HepG2 (cell line): Measurements from ENCODE around the gene XRCC1. TPM values are rescaled to one million over a fixed set of nuclear protein-coding genes. Genes with fewer than 3 reads are reported as not detected.

Source experiments
- ATM ChIP-seq: fragments of 450-650 bp; IDR thresholded peaks from 2 replicates; pipeline ENCODE4 v1.7.1; 2017; ENCODE audit warnings: mild to moderate bottlenecking, borderline replicate concordance
- CBX1 ChIP-seq: IDR thresholded peaks from one replicate; pipeline ENCODE4 v1.6.1; 2016; ENCODE audit warnings: antibody characterized with exemption, low read depth
- FOXM1 ChIP-seq: sonication (generic); formaldehyde crosslinking; IDR thresholded peaks from 2 replicates; pipeline ENCODE4 v1.5.0; 2020; ENCODE audit warnings: missing genetic modification reagents
- HCFC1 ChIP-seq: fragments of 150-350 bp; IDR thresholded peaks from 2 replicates; pipeline ENCODE4 v1.6.1; 2014; ENCODE audit warnings: low read depth, low read length
- HNRNPLL ChIP-seq: fragments of 200-400 bp; formaldehyde crosslinking; IDR thresholded peaks from 2 replicates; pipeline ENCODE4 v1.6.1; 2017; ENCODE audit warnings: mild to moderate bottlenecking, low read depth, low read length; ENCODE audit not compliant: poor library complexity, severe bottlenecking
- NR2F1 ChIP-seq, 2 experiments: fragments of 450-650 bp in 1 of 2; formaldehyde crosslinking in 1 of 2; IDR thresholded peaks; 2 replicates each; pipeline versions ENCODE4 v1.5.0 to v1.6.1; 2016 to 2020; ENCODE audit warnings: mild to moderate bottlenecking in 1 of 2, missing compliant biosample characterization in 1 of 2, missing genetic modification reagents in 1 of 2, moderate library complexity in 1 of 2
- SNAI1 ChIP-seq: sonication (generic); formaldehyde crosslinking; IDR thresholded peaks from 2 replicates; pipeline ENCODE4 v1.5.0; 2020; ENCODE audit warnings: mild to moderate bottlenecking, missing genetic modification reagents, borderline replicate concordance
- STAT6 ChIP-seq: sonication (generic); formaldehyde crosslinking; IDR thresholded peaks from 2 replicates; pipeline ENCODE4 v1.4.0; 2020; ENCODE audit warnings: missing genetic modification reagents, mild to moderate bottlenecking, borderline replicate concordance
- ZBED4 ChIP-seq: sonication (generic); formaldehyde crosslinking; IDR thresholded peaks from 2 replicates; pipeline ENCODE4 v1.4.0; 2020; ENCODE audit warnings: missing genetic modification reagents, borderline replicate concordance
- ZEB1 ChIP-seq: IDR thresholded peaks from 2 replicates; pipeline ENCODE4 v1.6.1; 2012; ENCODE audit warnings: mild to moderate bottlenecking, low read depth, inconsistent platforms; ENCODE audit not compliant: insufficient replicate concordance
- ZIK1 ChIP-seq: sonication (generic); formaldehyde crosslinking; IDR thresholded peaks from 2 replicates; pipeline ENCODE4 v1.5.0; 2020; ENCODE audit warnings: mild to moderate bottlenecking, low read depth, missing genetic modification reagents, borderline replicate concordance
- ZNF644 ChIP-seq: IDR thresholded peaks from 2 replicates; pipeline ENCODE4 v1.6.1; 2016; ENCODE audit warnings: low read depth
- ZNF652 ChIP-seq: IDR thresholded peaks from 2 replicates; pipeline ENCODE4 v1.6.1; 2016; ENCODE audit warnings: low read depth, borderline replicate concordance
- ZNF746 ChIP-seq: sonication (generic); formaldehyde crosslinking; IDR thresholded peaks from 2 replicates; pipeline ENCODE4 v1.8.0; 2022; ENCODE audit warnings: mild to moderate bottlenecking, missing genetic modification reagents
- ZNF777 ChIP-seq: sonication (generic); formaldehyde crosslinking; IDR thresholded peaks from 2 replicates; pipeline ENCODE4 v1.4.0; 2020; ENCODE audit warnings: missing genetic modification reagents
- polyA plus RNA-seq, 8 experiments: library from polyadenylated mRNA; depleted of rRNA in 3 of 8; stranded (reverse) in 7 of 8; unstranded in 1 of 8; fragments of >200 nt; fragmentation: Illumina TruSeq in 4 of 8; extraction: Trizol in 4 of 8; gene quantifications; 2 replicates each; pipeline versions ENCODE4 v1.2.1 to v1.2.3, GENCODE V29; 2011 to 2016; ENCODE audit warnings: low read depth in 4 of 8, missing spikeins in 1 of 8, mixed read lengths in 1 of 8; ENCODE audit not compliant: insufficient read depth in 1 of 8
- total RNA-seq, 5 experiments: library from RNA; depleted of rRNA; stranded (reverse); fragments of >200 nt; fragmentation: Illumina TruSeq; extraction: Trizol; gene quantifications; 2 replicates each; pipeline ENCODE4 v1.2.3, GENCODE V29; 2016; ENCODE audit warnings: low read depth in 1 of 5
- TF ChIP-seq, protein P1 (sequence below): sonication (generic); formaldehyde crosslinking; IDR thresholded peaks from 2 replicates; pipeline ENCODE4 v1.4.0; 2020; ENCODE audit warnings: missing genetic modification reagents, borderline replicate concordance
- TF ChIP-seq, protein P2 (sequence below): sonication (generic); formaldehyde crosslinking; IDR thresholded peaks from 2 replicates; pipeline ENCODE4 v1.4.0; 2020; ENCODE audit warnings: mild to moderate bottlenecking, low read depth, missing genetic modification reagents

Gene XRCC1
- total and polyA plus RNA-seq, 2 of the 13 experiments (the other 11 are each of a cell fraction or from before 2014, with no cell fraction given): 24.7 to 26.3 TPM

GRCh38 chr19:43575156-43575950 is at the start of gene XRCC1, which contains the start of gene PINLYP (continued):
- TF ChIP-seq CBX1: no peak
- TF ChIP-seq NR2F1 (CRISPR knock-in tag; IDR thresholded peaks at IDR 0.05): no peak
- TF ChIP-seq, protein P1, sequence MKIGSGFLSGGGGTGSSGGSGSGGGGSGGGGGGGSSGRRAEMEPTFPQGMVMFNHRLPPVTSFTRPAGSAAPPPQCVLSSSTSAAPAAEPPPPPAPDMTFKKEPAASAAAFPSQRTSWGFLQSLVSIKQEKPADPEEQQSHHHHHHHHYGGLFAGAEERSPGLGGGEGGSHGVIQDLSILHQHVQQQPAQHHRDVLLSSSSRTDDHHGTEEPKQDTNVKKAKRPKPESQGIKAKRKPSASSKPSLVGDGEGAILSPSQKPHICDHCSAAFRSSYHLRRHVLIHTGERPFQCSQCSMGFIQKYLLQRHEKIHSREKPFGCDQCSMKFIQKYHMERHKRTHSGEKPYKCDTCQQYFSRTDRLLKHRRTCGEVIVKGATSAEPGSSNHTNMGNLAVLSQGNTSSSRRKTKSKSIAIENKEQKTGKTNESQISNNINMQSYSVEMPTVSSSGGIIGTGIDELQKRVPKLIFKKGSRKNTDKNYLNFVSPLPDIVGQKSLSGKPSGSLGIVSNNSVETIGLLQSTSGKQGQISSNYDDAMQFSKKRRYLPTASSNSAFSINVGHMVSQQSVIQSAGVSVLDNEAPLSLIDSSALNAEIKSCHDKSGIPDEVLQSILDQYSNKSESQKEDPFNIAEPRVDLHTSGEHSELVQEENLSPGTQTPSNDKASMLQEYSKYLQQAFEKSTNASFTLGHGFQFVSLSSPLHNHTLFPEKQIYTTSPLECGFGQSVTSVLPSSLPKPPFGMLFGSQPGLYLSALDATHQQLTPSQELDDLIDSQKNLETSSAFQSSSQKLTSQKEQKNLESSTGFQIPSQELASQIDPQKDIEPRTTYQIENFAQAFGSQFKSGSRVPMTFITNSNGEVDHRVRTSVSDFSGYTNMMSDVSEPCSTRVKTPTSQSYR (CRISPR knock-in tag): peak; percentile 39; the same call in 1 of the 2 replicates
- TF ChIP-seq ZNF652 (CRISPR knock-in tag): no peak
- TF ChIP-seq ZIK1 (CRISPR knock-in tag): no peak
- no peak for TF ChIP-seq ZBED4 (CRISPR knock-in tag)
- peak; percentile 32; the same call in 1 of the 2 replicates for TF ChIP-seq ZNF777 (CRISPR knock-in tag)
- TF ChIP-seq SNAI1 (CRISPR knock-in tag): no peak
- no peak for TF ChIP-seq ATM
- TF ChIP-seq, protein P2, sequence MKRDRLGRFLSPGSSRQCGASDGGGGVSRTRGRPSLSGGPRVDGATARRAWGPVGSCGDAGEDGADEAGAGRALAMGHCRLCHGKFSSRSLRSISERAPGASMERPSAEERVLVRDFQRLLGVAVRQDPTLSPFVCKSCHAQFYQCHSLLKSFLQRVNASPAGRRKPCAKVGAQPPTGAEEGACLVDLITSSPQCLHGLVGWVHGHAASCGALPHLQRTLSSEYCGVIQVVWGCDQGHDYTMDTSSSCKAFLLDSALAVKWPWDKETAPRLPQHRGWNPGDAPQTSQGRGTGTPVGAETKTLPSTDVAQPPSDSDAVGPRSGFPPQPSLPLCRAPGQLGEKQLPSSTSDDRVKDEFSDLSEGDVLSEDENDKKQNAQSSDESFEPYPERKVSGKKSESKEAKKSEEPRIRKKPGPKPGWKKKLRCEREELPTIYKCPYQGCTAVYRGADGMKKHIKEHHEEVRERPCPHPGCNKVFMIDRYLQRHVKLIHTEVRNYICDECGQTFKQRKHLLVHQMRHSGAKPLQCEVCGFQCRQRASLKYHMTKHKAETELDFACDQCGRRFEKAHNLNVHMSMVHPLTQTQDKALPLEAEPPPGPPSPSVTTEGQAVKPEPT: no peak
- no peak for TF ChIP-seq FOXM1 (CRISPR knock-in tag)
- TF ChIP-seq ZNF644 (CRISPR knock-in tag): no peak
- TF ChIP-seq HCFC1: peak; percentile 69
- TF ChIP-seq ZEB1: no peak
- no peak for TF ChIP-seq ZNF746
- TF ChIP-seq STAT6 (CRISPR knock-in tag): no peak
- TF ChIP-seq HNRNPLL: peak; percentile 67
